ELR (cell line): ENCODE measurements around the gene DUS3L.
"Not testable (repeated sequence)": the region's sequence is repeated elsewhere in the genome, so short reads cannot be mapped to it uniquely, and the experiment has no call there.

Experiments
- DNase-seq: peaks from one replicate; pipeline ENCODE4 v3.0.0-alpha.2; 2015; ENCODE audit warnings: low read depth

The DUS3L gene

GRCh38 chr19:5799247-5800241 is 8.6 kb upstream of the DUS3L start:
- DNase-seq, result no peak

GRCh38 chr19:5798244-5798643 is 7.3 kb upstream of the DUS3L start:
- DNase-seq, result no peak

- DNase-seq, result no peak
Observed at GRCh38 chr19:5795382-5795919, 4.5 kb upstream of the DUS3L start.

- no peak for DNase-seq
Observed at GRCh38 chr19:5793188-5793587, 2.2 kb upstream of the DUS3L start.

- no peak for DNase-seq
Observed at GRCh38 chr19:5792224-5792623, 1.3 kb upstream of the DUS3L start.

GRCh38 chr19:5789886-5790558 is 941 bp downstream of the DUS3L start:
- no peak for DNase-seq

- no peak for DNase-seq
Observed at GRCh38 chr19:5789351-5789761, 1.6 kb downstream of the DUS3L start.

GRCh38 chr19:5788422-5788821 is 2.5 kb downstream of the DUS3L start:
- DNase-seq, result no peak

GRCh38 chr19:5787409-5788182 is 3.4 kb downstream of the DUS3L start:
- no peak for DNase-seq

- DNase-seq, result no peak
Observed at GRCh38 chr19:5786593-5787408, 4.2 kb downstream of the DUS3L start.

- no peak for DNase-seq
Observed at GRCh38 chr19:5785423-5785822, 5.5 kb downstream of the DUS3L start.

- no peak for DNase-seq
Observed at GRCh38 chr19:5784581-5785147, 6.3 kb downstream of the DUS3L start, which contains the start of gene PRR22. TSS of gene PRR22 (minus strand) at chr19:5784746. CDS start at chr19:5784660, 86 bp downstream.

GRCh38 chr19:5782945-5783919 is 7.7 kb downstream of the DUS3L start:
- DNase-seq, result no peak

GRCh38 chr19:5782322-5782721 is 8.6 kb downstream of the DUS3L start:
- no peak for DNase-seq

- DNase-seq, result not testable (repeated sequence)
Observed at GRCh38 chr19:5780916-5781315, 10.0 kb downstream of the DUS3L start.

GRCh38 chr19:5778402-5778801 is 12.6 kb downstream of the DUS3L start:
- DNase-seq, result no peak

GRCh38 chr19:5775668-5776309 is 15.2 kb downstream of the DUS3L start:
- peak; percentile 83 for DNase-seq

GRCh38 chr19:5774921-5775320 is 16.0 kb downstream of the DUS3L start:
- no peak for DNase-seq

- no peak for DNase-seq
Observed at GRCh38 chr19:5773276-5773675, 17.7 kb downstream of the DUS3L start.
